Right lobe of liver (tissue), 4 donors: Measurements from ENCODE around the gene C18orf63.

Experiments used
- POLR2A ChIP-seq: fragments of 450-650 bp; IDR thresholded peaks from one replicate; pipeline ENCODE4 v1.6.1; 2017; ENCODE audit warnings: antibody characterized with exemption, mild to moderate bottlenecking
- TF ChIP-seq, protein P1 (sequence below), 4 donors: fragments of 200-600 bp in 3 of 4; fragments of 450-650 bp in 1 of 4; IDR thresholded peaks; one replicate each; pipeline versions ENCODE4 v1.5.1 to v1.8.0; 2016 to 2022; ENCODE audit warnings: antibody characterized with exemption in 4 of 4, mild to moderate bottlenecking in 2 of 4
- donor health status: DM: no; HTN: no; CAD: no.
- donor health status: DM: no; HTN: no; CAD: no.
- donor health status: DM: no; HTN: yes; CAD: no.

GRCh38 chr18:74368901-74369705, 53.5 kb downstream of the C18orf63 start:
- TF ChIP-seq POLR2A, result peak; percentile 53
- TF ChIP-seq, protein P1, sequence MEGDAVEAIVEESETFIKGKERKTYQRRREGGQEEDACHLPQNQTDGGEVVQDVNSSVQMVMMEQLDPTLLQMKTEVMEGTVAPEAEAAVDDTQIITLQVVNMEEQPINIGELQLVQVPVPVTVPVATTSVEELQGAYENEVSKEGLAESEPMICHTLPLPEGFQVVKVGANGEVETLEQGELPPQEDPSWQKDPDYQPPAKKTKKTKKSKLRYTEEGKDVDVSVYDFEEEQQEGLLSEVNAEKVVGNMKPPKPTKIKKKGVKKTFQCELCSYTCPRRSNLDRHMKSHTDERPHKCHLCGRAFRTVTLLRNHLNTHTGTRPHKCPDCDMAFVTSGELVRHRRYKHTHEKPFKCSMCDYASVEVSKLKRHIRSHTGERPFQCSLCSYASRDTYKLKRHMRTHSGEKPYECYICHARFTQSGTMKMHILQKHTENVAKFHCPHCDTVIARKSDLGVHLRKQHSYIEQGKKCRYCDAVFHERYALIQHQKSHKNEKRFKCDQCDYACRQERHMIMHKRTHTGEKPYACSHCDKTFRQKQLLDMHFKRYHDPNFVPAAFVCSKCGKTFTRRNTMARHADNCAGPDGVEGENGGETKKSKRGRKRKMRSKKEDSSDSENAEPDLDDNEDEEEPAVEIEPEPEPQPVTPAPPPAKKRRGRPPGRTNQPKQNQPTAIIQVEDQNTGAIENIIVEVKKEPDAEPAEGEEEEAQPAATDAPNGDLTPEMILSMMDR (IDR thresholded peaks at IDR 0.05), result no peak
